IMR-90 (cell line): ENCODE data around the gene MOV10. TPM values are rescaled to one million over a fixed set of nuclear protein-coding genes. Genes with fewer than 3 reads are reported as not detected.

ENCODE experiments used
- ATAC-seq: fragments of 200-7000 bp; cut with Tn5 transposase; 2 replicates; pipeline ENCODE4 v1.9.1; 2020; ENCODE audit warnings: low read depth, mild to moderate bottlenecking, moderate library complexity
- BruUV-seq: library from RNA; stranded (reverse); fragments of 400-500 nt; replicated peaks from 2 replicates; lab custom pipeline; 2021; lab: Mats Ljungman, UMichigan
- CTCF ChIA-PET: fragments of 300-600 bp; formaldehyde crosslinking; extraction: SDS; loops from one replicate; lab custom pipeline; 2021; ENCODE audit warnings: antibody characterized with exemption; lab: Yijun Ruan, JAX
- POLR2A ChIA-PET: fragments of 300-600 bp; sonication (Branson Sonifier 250); formaldehyde crosslinking; loops from one replicate; lab custom pipeline; 2022; ENCODE audit warnings: antibody characterized with exemption; ENCODE audit not compliant: unreplicated experiment; lab: Charles Lee
- DNase-seq: peaks from one replicate; pipeline ENCODE4 v3.0.0; 2013
- H2AFZ ChIP-seq: replicated peaks from 2 replicates; pipeline ENCODE3; 2013; ENCODE audit warnings: low read length, mild to moderate bottlenecking; ENCODE audit not compliant: poor library complexity
- H2AK5ac ChIP-seq: 2 replicates; pipeline ENCODE4 v1.6.1; 2013; ENCODE audit warnings: low read depth, low read length, inconsistent platforms
- H2AK9ac ChIP-seq: replicated peaks from 2 replicates; pipeline ENCODE3; 2013; ENCODE audit warnings: mild to moderate bottlenecking, low read depth, low read length, moderate library complexity; ENCODE audit not compliant: poor library complexity
- H2BK120ac ChIP-seq: 2 replicates; pipeline ENCODE4 v1.6.1; 2013; ENCODE audit warnings: low read depth, low read length, inconsistent platforms
- H2BK15ac ChIP-seq: 3 replicates; pipeline ENCODE4 v1.6.1; 2013; ENCODE audit warnings: low read depth, low read length, inconsistent platforms
- H2BK20ac ChIP-seq: 2 replicates; pipeline ENCODE4 v1.6.1; 2013; ENCODE audit warnings: low read depth, mild to moderate bottlenecking, inconsistent platforms, low read length, moderate library complexity
- H2BK5ac ChIP-seq: 2 replicates; pipeline ENCODE4 v1.6.1; 2013; ENCODE audit warnings: mild to moderate bottlenecking, low read depth, low read length, inconsistent platforms; ENCODE audit not compliant: poor library complexity, severe bottlenecking
- H3K14ac ChIP-seq: replicated peaks from 2 replicates; pipeline ENCODE4 v1.6.1; 2013; ENCODE audit warnings: low read depth, low read length, inconsistent platforms
- H3K18ac ChIP-seq: 2 replicates; pipeline ENCODE4 v1.6.1; 2013; ENCODE audit warnings: low read depth, low read length, control low read depth
- H3K23ac ChIP-seq: 2 replicates; pipeline ENCODE4 v1.6.1; 2013; ENCODE audit warnings: low read depth, low read length, inconsistent platforms
- H3K27ac ChIP-seq: 2 replicates; pipeline ENCODE4 v1.5.1; 2013; ENCODE audit warnings: mild to moderate bottlenecking, control low read depth, low read length; ENCODE audit not compliant: insufficient read depth
- H3K27me3 ChIP-seq: 2 replicates; pipeline ENCODE4 v1.6.1; 2013; ENCODE audit warnings: low read length; ENCODE audit not compliant: control insufficient read depth, insufficient read depth
- H3K36me3 ChIP-seq: 2 replicates; pipeline ENCODE4 v1.6.1; 2013; ENCODE audit warnings: low read length, mixed read lengths; ENCODE audit not compliant: control insufficient read depth, insufficient read depth
- H3K4ac ChIP-seq: 2 replicates; pipeline ENCODE4 v1.6.1; 2013; ENCODE audit warnings: low read depth, low read length, inconsistent platforms
- H3K4me1 ChIP-seq: 2 replicates; pipeline ENCODE4 v1.6.1; 2013; ENCODE audit warnings: low read length, mixed read lengths; ENCODE audit not compliant: control insufficient read depth, insufficient read depth
- H3K4me2 ChIP-seq: 2 replicates; pipeline ENCODE4 v1.6.1; 2013; ENCODE audit warnings: low read depth, mild to moderate bottlenecking, control low read depth, low read length, moderate library complexity
- H3K4me3 ChIP-seq: 2 replicates; pipeline ENCODE4 v1.5.1; 2013; ENCODE audit warnings: low read depth, mild to moderate bottlenecking, control low read depth, low read length, moderate library complexity; ENCODE audit not compliant: insufficient read depth
- H3K56ac ChIP-seq: 2 replicates; pipeline ENCODE4 v1.6.1; 2013; ENCODE audit warnings: low read length, inconsistent platforms; ENCODE audit not compliant: insufficient read depth; ENCODE audit errors: extremely low read depth
- H3K79me1 ChIP-seq, 2 experiments: 2 replicates each; pipeline ENCODE4 v1.6.1; 2013; ENCODE audit warnings: low read length in 2 of 2, inconsistent platforms in 1 of 2, low read depth in 1 of 2
- H3K9ac ChIP-seq: 2 replicates; pipeline ENCODE4 v1.6.1; 2013; ENCODE audit warnings: low read depth, low read length, control low read depth
- H3K9me1 ChIP-seq: 2 replicates; pipeline ENCODE4 v1.6.1; 2013; ENCODE audit warnings: low read length, inconsistent platforms; ENCODE audit not compliant: insufficient read depth
- H3K9me3 ChIP-seq: 2 replicates; pipeline ENCODE4 v1.6.1; 2013; ENCODE audit warnings: low read length; ENCODE audit not compliant: control insufficient read depth, insufficient read depth
- H4K20me1 ChIP-seq: 2 replicates; pipeline ENCODE4 v1.6.1; 2013; ENCODE audit warnings: low read length, inconsistent platforms; ENCODE audit not compliant: insufficient read depth
- H4K5ac ChIP-seq: 2 replicates; pipeline ENCODE4 v1.6.1; 2013; ENCODE audit warnings: mild to moderate bottlenecking, low read depth, low read length, control low read depth
- H4K8ac ChIP-seq, 2 experiments: 2 replicates each; pipeline ENCODE4 v1.6.1; 2013; ENCODE audit warnings: low read depth in 2 of 2, low read length in 2 of 2, control low read depth in 1 of 2, inconsistent platforms in 1 of 2
- H4K91ac ChIP-seq: 2 replicates; pipeline ENCODE4 v1.6.1; 2013; ENCODE audit warnings: low read depth, low read length, inconsistent platforms; ENCODE audit not compliant: insufficient read depth
- CEBPB ChIP-seq: IDR thresholded peaks from 2 replicates; pipeline ENCODE4 v1.6.1; 2012; ENCODE audit warnings: low read depth, low read length, improper control_type of control experiment
- CHD1 ChIP-seq: IDR thresholded peaks from 2 replicates; pipeline ENCODE4 v1.6.1; 2012; ENCODE audit warnings: low read depth, low read length, improper control_type of control experiment
- ELK1 ChIP-seq: fragments of 150-350 bp; IDR thresholded peaks from 2 replicates; pipeline ENCODE4 v1.6.1; 2016; ENCODE audit warnings: low read depth, mild to moderate bottlenecking, low read length, moderate library complexity, borderline replicate concordance
- FOS ChIP-seq: fragments of 150-350 bp; IDR thresholded peaks from 2 replicates; pipeline ENCODE4 v1.6.1; 2016; ENCODE audit warnings: low read depth, low read length
- MAZ ChIP-seq: IDR thresholded peaks from 2 replicates; pipeline ENCODE4 v1.6.1; 2012; ENCODE audit warnings: low read depth, mild to moderate bottlenecking, low read length, improper control_type of control experiment, moderate library complexity, borderline replicate concordance
- NFE2L2 ChIP-seq: fragments of 150-350 bp; IDR thresholded peaks from 2 replicates; pipeline ENCODE4 v1.6.1; 2016; ENCODE audit warnings: low read depth, mild to moderate bottlenecking, low read length
- POLR2A ChIP-seq: IDR thresholded peaks from 2 replicates; pipeline ENCODE4 v1.6.1; 2012; ENCODE audit warnings: mild to moderate bottlenecking, low read depth, low read length
- RAD21 ChIP-seq: IDR thresholded peaks from 2 replicates; pipeline ENCODE4 v1.6.1; 2012; ENCODE audit warnings: low read length, improper control_type of control experiment
- RCOR1 ChIP-seq: IDR thresholded peaks from 2 replicates; pipeline ENCODE4 v1.6.1; 2012; ENCODE audit warnings: mild to moderate bottlenecking, low read length, improper control_type of control experiment; ENCODE audit not compliant: insufficient replicate concordance
- RFX5 ChIP-seq: IDR thresholded peaks from 2 replicates; pipeline ENCODE4 v1.8.0; 2012; ENCODE audit warnings: low read depth, mild to moderate bottlenecking, low read length, moderate library complexity
- SMC3 ChIP-seq: fragments of 150-350 bp; IDR thresholded peaks from 2 replicates; pipeline ENCODE4 v1.6.1; 2016; ENCODE audit warnings: low read depth, mild to moderate bottlenecking, antibody characterized with exemption, low read length, moderate library complexity
- WGBS, 2 experiments: methylation state at CpG; one replicate each; pipeline versions ENCODE4 v1.1.5 to v1.1.7; 2013; ENCODE audit warnings: missing lambda C conversion rate in 2 of 2; ENCODE audit not compliant: insufficient read length in 1 of 2; ENCODE audit errors: extremely low coverage in 2 of 2; 5-methylcytosine and 5-hydroxymethylcytosine counted together
- dilution Hi-C: fragments of 300-500 bp; cut with HindIII; formaldehyde crosslinking; loops from one replicate; pipeline ENCODE4 v1.14.3; 2018; ENCODE audit warnings: low sequenced_read_pairs; ENCODE audit not compliant: unreplicated experiment
- in situ Hi-C: fragments of 300-500 bp; cut with MboI; formaldehyde crosslinking; loops from 3 replicates; pipeline ENCODE4 v1.14.3; 2019; ENCODE audit warnings: low sequenced_read_pairs, inconsistent platforms, mixed read lengths
- intact Hi-C: fragments of 100-400 bp; cut with micrococcal nuclease; formaldehyde crosslinking; loops from 2 replicates; pipeline ENCODE4 v1.10.0; 2022
- polyA plus RNA-seq, 3 experiments: library from polyadenylated mRNA; depleted of rRNA; stranded (reverse); fragments of >200 nt; gene quantifications; 2 replicates each; pipeline ENCODE4 v1.2.3, GENCODE V29; 2012; ENCODE audit warnings: low replicate concordance in 1 of 3
- total RNA-seq: library from RNA; depleted of rRNA; stranded (reverse); fragments of >200 nt; gene quantifications from 2 replicates; pipeline ENCODE4 v1.2.3, GENCODE V29; 2012
- TF ChIP-seq, protein P1 (sequence below): conservative IDR thresholded peaks from 2 replicates; pipeline ENCODE4 v1.5.1; 2012; ENCODE audit warnings: mild to moderate bottlenecking, low read depth, low read length, improper control_type of control experiment

MOV10 gene
- total and polyA plus RNA-seq, 2 of the 4 experiments (the other 2 are of a cell fraction), result 36.7 to 103 TPM

- peak; percentile 93 for TF ChIP-seq SMC3
- TF ChIP-seq NFE2L2, result no peak
- no peak for TF ChIP-seq POLR2A
These were observed 44.4 kb downstream of the MOV10 start (continued) for GRCh38 chr1:112718691-112719418.

DNA sequence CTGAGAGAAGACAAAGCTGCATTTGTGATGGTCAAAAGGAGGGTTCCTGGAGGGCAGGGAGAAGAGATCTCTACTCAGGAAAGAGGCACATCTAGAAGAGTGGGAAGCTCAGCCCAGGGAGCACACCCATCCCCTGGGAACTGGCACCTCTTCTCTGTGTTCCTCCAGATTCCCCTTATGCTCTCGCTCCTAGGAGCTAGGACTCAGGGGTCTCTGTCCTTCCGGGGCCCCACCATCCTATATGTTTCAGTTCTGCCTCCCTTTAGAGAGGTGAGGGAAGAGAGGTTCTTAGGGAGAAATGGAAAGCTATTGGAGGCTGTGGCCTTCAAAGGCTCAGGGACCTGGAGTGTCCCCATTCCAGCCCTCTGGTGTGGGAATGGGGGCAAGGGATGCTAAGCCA lies 45.2 kb downstream of the MOV10 start:
- Histone ChIP-seq H2AK9ac (no peak overlapping the region), H4K8ac (no peak overlapping the region), H3K36me3 (no peaks in the 10 kb centered on the region), H3K27ac (no peak overlapping the region), H2AK5ac (no peak overlapping the region), H4K20me1 (no peaks in the 10 kb centered on the region), H3K9ac (no peak overlapping the region), H3K9me3 (no peaks in the 10 kb centered on the region), H3K9me1 (peaks cover 4% of the 10 kb centered on the region), H3K14ac (no peak overlapping the region), H2BK120ac (no peak overlapping the region), H2BK5ac (no peak overlapping the region), H2BK15ac (no peak overlapping the region), H4K5ac (no peak overlapping the region), H3K4ac (no peak overlapping the region), H3K4me2 (no peak overlapping the region), H2BK20ac (no peak overlapping the region), H3K56ac (no peak overlapping the region), H2AFZ (peak overlapping the region; percentile 6), H3K23ac (no peak overlapping the region), H3K27me3 (peaks cover 4% of the 10 kb centered on the region; the same call in 1 of the 2 replicates), H4K91ac (no peak overlapping the region), H3K4me3 (no peak overlapping the region), H3K18ac (no peak overlapping the region), H3K4me1 (peaks cover 9% of the 10 kb centered on the region), H3K79me1 (no peaks in the 10 kb centered on the region)
- WGBS, 2 experiments, result no CpG with 5 or more reads among the region's 2 CpGs
- POLR2A ChIA-PET, result no interaction called here
- intact Hi-C loops, result loop anchor here (5.0 to 10.0 kb wide), 2 partner anchors 235 to 958 kb away; partner anchors contain the start of gene SLC16A1
- BruUV-seq, result no TSS peak
- dilution Hi-C loops, result no loop called here
- ATAC-seq (no peak), DNase-seq (no peak)
- in situ Hi-C loops, result loop anchor here (5.0 to 25.0 kb wide), 4 partner anchors 88 to 968 kb away; partner anchors contain the start of gene SLC16A1
- TF ChIP-seq CHD1 (no peak), RFX5 (no peak), ELK1 (no peak), RCOR1 (no peak), SMC3 (no peak), RAD21 (no peak), POLR2A (no peak), MAZ (no peak), CEBPB (no peak), FOS (no peak)
- TF ChIP-seq, protein P1, sequence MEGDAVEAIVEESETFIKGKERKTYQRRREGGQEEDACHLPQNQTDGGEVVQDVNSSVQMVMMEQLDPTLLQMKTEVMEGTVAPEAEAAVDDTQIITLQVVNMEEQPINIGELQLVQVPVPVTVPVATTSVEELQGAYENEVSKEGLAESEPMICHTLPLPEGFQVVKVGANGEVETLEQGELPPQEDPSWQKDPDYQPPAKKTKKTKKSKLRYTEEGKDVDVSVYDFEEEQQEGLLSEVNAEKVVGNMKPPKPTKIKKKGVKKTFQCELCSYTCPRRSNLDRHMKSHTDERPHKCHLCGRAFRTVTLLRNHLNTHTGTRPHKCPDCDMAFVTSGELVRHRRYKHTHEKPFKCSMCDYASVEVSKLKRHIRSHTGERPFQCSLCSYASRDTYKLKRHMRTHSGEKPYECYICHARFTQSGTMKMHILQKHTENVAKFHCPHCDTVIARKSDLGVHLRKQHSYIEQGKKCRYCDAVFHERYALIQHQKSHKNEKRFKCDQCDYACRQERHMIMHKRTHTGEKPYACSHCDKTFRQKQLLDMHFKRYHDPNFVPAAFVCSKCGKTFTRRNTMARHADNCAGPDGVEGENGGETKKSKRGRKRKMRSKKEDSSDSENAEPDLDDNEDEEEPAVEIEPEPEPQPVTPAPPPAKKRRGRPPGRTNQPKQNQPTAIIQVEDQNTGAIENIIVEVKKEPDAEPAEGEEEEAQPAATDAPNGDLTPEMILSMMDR, result no peak
- CTCF ChIA-PET, result interaction anchor here (1.1 to 2.5 kb wide), 3 partner anchors 79 to 85 kb away, joined by 3 to 16 read pairs (median 7); no protein-coding TSS in a partner anchor
